ENCODE measurements around the gene NAA80.
"Not testable (repeated sequence)": the region's sequence is repeated elsewhere in the genome, so short reads cannot be mapped to it uniquely, and the experiment has no call there.

Gene NAA80

DNA sequence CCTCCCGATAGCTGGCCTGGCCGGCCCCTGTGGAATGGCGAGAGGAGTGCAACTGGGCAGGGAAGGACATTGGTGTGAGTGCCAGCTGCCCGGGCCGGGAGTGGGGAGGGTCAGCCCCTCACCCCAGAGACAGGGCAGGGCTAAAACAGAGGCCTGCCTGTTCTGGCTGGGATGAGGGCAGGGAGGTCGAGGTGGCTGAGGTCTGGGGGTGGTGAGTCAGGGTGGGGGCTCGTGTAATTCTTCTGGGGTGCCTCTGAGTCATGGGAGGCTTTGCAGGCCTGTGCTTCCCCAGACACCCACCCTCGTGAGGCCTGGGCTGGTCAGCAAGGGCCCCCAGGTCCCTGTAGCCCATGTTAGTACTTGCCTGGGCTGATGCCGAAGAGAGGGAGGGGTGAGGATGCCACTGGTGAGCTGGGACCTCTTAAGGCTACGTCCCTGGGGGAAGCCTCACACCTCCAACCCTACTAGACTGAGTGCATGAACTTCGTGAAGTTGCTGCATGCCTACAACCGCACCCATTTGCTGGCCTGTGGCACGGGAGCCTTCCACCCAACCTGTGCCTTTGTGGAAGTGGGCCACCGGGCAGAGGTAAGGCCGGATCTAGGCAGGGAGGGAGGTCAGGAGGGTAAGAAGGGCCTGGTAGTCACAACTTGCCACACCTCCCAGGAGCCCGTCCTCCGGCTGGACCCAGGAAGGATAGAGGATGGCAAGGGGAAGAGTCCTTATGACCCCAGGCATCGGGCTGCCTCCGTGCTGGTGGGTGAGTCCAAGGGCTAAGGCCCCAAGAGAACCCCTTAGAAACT is 28.6 kb downstream of the NAA80 start:
- DNase-seq (ENCODE audit: low read depth) = no peak

DNA sequence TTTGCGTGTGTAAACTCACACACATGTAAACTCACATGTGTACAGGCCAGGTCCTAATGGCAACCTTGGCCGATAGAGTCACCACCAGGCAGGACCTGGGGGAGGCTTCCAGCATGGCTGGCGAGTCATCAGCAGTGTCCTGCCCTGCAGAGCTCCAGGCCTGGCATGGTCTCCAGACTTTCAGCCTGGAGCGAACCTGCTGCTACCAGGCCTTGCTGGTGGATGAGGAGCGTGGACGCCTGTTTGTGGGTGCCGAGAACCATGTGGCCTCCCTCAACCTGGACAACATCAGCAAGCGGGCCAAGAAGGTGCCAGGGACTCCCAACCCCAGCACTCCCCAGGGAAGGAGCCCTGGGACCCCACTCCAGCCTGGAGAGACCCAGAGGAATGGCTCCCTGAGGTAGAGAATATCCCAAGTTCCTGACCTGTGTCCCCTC is 29.2 kb downstream of the NAA80 start:
- DNase-seq (ENCODE audit: low read depth) = no peak

DNA sequence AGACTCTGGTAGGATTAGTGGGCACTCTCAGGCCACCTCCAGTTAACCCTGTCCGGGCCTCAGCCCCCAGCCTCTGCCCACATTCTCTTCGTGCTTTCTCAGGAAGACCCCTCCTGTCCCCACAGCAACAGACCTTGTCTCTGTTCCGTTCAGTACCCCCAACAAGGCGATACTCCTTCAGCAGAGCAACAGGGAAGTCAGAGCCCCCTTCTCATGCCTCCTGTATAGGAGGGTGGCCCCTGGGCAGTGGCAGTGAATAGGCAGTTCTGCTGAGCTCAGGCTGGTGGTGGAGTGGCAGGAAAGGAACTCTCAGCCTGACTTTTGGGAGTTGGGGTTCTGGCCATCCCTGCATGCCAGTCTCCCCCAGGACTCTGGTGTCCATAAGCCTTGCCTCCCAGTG is 29.7 kb downstream of the NAA80 start:
- no peak for DNase-seq (ENCODE audit: low read depth)

DNA sequence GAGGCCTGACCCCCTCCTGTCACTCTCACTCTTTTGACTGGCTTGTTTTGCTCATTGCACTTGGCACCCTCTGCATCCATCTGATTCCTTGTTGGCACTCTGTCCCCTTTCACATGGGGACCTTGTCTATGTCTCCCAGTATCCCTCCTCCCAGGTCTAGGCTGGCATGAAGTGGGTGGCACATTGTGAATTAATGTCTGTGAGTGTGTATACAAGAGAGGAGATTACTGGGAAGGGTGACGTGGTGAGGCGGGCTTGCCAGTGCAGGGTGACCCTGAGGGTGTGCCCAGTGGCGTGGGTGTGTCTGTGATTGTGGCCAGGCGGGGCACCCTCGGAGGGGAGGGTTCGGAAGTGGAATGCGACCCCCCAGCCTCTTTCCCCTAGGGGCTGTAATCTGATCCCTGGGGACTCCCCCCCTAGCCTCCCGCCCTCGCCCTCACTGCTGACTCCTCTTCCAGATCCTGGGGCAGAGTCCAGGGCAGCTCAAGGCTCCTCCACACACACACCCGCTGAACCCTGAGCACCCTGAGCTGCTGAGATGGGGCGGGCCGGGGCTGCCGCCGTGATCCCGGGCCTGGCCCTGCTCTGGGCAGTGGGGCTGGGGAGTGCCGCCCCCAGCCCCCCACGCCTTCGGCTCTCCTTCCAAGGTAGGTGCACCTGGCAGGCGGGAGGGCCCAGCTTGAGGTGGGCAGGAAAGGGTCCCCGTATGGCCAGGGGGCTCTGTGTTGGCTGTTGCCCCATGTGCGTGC is 30.3 kb downstream of the NAA80 start, which contains the start of gene SEMA3B:
SEMA3B (plus strand) TSS at position 445 of the 749 bp plus-strand sequence; CDS start at position 539, 94 bp downstream.
- no peak for DNase-seq (ENCODE audit: low read depth)

DNA sequence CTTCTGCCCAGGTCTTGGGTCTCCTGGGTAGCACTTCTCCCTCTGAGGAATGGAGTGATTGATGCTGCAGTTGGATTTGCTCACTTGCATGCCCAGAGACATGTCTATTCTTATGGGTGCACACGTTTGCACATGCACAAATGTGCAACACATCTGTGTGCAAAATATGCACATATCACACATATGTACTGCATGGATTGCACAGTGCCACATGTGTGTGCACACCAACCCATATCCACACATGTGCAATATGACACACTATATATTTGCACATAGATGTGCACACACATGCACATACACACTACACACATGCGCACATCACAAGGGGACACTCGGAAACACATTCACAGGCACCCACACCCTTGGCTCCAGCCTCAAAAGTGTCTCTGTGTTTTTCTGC is 30.9 kb downstream of the NAA80 start:
- DNase-seq (ENCODE audit: low read depth) = no peak

DNA sequence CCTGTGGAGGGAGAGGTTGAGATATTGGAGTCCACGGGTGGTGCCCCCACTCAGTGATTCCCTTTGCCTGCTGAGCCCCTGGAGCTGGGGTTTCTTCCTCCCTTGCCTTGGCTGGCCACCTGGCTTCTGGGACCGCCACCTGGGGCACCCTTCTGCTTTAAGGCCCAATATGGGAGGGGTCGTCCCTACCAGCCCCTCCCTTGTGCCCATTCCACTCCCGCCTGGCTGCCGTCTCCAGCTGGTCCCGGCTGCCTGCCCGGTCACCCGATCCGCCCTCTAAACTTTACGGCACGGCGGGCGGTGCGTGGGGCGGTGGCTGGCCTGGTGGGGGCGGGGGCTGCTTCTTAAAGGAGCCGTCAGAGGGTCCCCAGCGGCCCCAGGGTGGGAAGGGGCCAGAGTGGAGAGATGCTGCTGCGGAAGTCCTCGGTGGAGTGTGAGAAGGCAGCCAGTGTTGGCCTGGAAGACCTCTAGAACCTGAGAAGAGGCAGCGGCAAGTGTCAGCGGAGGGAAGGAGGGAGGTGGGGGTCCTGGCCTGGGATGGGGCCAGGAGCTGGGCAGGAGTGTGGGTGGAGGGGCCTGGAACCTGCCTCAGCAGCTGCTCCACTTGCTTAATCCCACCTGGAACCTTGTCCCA is 31.8 kb downstream of the NAA80 start:
- DNase-seq (ENCODE audit: low read depth) = no peak

DNA sequence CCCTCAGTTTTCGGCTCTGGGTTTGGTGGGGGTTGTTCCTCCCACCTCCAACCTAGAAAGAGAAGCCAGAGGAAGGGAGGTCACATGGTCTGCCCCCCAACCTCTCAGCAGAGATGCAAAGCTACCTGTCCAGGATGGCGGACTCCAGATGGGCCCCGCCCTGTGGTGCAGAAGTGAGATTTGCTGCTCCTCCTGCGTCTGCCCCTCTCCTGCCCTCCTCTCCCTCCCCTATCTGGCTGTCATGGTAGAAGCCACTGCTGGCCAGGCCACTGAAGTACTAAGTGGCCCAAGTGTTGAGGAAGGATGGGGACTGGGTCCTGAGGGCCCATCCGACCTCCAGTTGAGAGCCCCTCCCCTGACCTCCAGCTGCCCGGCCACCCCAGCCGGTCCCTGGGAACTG is 32.4 kb downstream of the NAA80 start:
- DNase-seq (ENCODE audit: low read depth) = no peak

DNA sequence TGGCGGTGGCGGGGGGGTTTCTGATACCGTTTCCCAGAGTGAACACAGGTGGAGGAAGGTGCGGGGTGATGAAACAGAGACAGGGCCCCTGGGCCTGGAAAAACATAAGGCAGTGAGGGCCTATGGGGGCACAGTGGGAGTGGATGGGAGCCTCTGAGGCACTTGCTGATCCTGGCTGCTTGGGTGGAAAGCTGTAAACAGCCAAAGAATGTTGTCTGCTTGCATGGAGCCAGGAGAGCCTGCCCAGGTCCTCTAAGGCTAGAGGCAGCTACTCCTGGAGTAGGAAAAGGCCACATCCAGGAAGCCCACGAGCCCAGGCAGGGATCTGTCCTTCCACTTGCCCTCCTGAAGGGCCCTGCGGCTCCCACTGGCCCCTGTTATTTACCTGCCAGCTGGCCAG is 33.2 kb downstream of the NAA80 start:
- DNase-seq (ENCODE audit: low read depth) = no peak

DNA sequence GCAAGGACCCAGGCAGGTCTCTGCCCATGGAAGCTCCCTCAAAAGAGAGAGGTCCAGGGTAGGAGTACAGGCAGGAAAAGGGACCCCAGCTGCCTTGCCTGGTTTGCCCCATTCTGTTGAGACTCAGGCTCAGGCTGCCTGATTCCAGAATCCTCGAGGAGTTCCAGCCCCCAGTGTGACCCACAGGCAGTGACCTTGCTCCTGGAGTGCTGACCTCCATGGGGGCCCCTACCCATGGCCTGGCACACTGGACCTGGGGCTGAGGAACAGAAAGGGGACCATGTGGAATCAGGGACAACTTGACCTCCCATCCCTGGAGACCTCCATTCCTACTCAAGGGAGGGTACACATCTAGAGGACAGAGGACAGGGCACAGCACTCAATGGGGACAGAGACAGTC is 33.6 kb downstream of the NAA80 start:
- DNase-seq (ENCODE audit: low read depth) = no peak

DNA sequence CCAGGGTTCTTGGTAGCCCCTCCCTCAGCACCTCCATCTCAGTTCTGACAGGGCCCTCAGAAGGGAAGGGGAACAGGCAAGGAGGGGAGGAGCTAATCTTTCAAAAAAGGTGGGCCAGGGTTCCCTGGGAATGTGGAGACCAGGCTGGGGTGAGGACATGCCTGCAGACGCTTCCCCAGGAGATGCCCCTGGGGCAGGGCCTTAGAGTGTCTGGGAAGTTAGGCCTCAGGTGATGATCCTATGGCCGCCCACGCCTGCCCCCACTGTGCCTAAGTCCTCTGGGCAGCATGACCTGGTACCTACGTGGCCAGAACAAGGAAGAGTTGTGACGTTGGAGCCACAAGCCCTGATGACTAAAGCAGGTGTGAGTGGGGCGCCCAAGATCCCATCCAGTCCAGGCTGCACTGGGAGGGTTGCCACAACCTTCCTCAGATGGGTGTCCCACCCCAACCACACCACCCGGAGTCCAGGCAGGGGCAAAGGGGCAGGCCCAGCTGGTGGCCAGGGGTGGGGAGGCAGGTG is 34.2 kb downstream of the NAA80 start:
- DNase-seq (ENCODE audit: low read depth) = no peak

DNA sequence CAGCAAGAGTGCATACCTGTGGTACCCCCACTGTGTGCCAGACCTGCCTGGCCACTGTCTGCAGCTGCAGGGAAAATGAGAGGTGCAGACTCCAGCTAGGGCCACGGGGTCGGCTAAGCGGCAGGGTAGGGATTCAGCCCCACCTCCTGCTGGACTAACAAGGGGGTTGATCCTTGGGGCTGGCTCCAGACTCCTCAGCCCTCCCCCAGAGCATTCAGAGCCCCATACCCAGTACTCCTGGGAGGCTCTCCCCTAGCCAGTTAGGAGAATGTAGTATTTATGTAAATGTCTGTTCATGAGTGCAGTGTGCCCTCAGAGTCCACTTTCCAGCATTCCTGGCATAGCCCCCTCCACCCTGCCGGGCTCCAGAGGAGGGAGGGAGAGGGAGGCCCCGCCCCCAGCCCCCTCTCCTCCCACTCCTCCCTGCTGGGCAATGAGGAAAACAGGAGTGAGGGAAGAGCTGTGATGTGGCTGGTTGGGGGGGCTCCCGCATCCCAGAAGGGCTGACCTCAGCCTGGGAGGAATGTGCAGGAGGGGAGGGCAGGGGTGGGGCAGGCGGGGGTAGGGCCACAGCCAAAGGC is 34.7 kb downstream of the NAA80 start:
- no peak for DNase-seq (ENCODE audit: low read depth)

DNA sequence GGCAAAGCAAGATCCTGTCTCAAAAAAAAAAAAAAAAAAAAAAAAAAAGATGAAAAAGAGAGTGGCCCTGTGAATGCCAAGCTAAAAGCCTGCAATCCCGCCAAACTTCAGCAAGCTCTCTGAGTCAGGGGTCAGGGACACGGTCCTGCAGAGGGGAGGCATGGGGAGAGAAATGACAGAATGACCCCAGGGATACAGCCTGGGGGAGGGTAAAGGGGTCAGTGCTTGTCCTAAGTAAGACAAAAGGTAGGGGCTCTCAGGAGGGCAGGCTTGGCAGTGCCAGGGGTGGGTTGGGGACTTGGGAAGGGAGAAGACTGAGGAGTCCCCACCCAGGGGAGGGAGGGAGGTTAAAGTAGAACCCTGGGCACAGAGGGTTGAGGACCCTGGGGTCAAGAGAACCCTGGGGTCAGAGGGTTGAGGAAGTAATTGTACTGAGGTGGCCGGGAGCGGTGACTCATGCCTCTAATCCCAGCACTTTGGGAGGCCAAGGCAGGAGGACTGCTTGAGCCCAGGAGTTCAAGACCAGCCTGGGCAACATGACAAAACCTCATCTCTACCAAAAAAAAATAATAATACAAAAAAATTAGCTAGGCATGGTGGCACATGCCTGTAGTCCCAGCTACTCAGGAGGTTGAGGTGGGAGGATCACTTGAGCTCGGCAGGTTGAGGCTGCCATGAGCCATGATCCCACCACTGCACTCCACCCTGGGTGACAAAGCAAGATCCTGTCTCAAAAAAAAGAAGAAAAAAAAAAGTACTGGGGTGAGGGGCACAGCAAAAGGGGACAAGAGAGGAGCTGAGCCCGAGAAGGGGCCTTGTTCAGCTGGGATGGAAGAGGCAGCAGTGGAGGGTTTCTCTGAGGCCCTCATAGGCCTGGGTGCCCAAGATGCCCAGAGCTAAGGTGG is 35.5 kb downstream of the NAA80 start:
- DNase-seq (ENCODE audit: low read depth) = no peak

DNA sequence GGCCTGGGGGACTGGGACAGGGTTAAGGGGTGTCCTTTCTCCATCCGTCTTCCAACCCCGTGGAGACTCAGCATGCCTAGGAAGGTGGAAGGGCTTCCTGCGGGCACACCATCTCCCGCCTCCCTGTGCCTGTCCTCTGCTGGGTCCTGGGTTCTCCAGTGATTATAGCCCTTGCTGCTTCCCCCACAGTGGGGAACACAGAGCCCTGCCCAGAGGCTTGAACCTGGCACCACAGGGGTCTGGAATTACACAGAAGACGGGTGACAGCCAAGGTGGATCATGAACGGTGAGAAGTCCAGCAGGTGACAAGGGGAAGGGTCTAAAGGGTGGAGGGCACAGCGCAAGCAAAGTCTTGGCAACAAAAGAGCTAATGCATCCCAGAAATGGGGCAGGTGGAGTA is 36.4 kb downstream of the NAA80 start:
- no peak for DNase-seq (ENCODE audit: low read depth)

DNA sequence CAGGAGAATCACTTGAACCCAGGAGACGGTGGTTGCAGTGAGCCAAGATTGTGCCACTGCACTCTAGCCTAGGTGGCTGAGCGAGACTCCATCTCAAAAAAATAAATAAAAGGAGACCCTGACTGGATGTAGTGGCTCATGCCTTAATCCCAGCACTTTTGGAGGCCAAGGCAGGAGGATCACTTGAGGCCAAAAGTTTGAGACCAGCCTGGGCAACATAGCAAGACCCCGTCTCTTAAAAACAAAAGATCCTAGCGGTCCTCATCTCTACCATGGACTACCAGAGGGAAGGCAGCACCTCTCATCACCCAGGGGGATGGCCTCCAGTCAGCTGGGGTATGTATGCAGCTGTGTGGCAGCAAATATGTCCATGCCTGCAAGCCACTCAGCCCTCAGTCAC is 37.0 kb downstream of the NAA80 start:
- not testable (repeated sequence) for DNase-seq (ENCODE audit: low read depth)

DNA sequence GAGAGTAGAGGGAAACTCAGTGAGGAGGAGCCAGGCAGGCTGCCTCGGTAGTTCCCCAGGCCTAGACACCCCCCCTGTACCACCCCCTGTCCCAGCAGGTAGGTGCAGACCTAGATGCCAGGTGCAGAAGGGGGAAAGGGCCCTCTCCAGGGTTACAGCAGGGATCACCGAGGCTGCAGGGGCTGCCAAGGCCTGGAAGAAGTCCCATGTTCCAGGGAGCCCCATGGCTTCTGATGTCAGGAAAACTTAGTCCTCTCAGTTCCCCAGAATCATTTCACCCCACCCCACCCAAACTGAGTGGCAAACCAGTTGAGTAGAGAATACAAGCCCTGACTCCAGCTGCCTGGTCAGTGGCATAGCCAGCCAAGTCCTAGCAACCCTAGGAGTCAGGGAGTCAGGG is 37.7 kb downstream of the NAA80 start:
- no peak for DNase-seq (ENCODE audit: low read depth)

DNA sequence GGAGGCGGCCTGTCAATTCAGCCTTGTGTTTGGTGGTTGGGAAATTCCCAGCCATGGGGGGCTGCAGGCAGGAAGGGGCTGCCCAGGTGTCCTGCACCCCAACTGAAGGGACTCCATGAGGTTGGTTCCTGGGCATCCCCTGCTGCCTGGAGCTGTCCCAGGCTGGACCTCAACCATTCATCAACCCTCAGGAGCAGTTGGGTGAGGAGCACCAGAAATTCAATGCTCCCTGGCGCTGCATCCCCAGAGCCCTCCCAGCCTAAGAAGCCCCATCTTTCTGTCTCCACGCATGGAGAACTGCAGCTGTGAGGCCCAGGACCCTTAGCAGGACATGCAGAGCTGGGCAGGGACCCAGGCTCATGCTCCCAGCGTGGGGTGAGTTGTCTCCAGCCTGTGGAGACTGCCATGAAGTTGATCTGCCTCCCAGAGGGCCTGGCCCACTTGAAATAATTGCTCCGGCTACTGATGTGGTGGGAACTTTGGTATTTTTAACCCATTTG is 38.2 kb downstream of the NAA80 start:
- no peak for DNase-seq (ENCODE audit: low read depth)

DNA sequence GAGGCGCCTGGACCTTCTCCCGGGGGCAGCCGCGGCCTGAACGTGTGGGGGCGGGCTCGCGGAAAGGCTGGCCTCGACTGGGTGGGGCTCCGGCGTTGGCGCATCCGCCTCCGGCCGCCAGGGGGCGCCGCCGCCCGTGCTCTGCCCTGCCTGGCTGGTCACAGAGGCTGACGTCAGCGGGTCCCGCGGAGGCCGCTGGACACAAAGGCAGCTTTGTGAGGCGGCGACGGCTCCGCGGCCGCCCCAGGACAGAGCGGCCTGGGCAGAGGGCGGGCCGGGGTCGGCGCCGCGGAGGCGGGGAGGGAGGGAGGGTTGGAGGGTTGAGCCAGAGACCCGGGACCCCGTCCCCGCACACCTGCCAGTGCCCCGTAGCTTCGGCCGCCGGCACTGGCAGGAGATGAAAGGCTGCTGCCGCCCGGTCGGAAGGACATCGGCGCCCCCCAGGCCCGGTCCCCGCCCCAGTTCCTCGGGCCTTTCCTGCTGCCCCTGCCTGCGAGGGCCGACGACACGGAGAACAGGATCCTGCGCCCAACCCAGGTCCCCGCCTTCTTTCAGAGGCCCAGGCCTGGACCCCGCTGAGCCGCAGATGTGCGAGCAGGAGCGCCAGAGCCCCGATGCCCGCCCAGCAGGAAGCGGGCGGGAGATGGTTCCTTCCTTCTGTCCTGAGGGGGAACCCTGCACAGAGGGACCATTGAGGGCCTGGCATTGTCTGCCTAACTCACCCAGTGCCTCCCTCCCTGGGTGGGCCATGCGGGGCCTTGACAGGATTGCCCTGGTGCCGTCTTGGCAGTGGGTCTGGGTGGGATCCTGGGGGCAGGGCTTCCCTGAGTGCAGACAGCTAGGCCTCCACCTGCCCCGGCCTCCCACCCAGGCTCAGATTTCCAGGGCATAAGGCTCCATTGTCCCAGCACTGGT is 38.9 kb downstream of the NAA80 start:
- DNase-seq (ENCODE audit: low read depth) = peak; percentile 68

DNA sequence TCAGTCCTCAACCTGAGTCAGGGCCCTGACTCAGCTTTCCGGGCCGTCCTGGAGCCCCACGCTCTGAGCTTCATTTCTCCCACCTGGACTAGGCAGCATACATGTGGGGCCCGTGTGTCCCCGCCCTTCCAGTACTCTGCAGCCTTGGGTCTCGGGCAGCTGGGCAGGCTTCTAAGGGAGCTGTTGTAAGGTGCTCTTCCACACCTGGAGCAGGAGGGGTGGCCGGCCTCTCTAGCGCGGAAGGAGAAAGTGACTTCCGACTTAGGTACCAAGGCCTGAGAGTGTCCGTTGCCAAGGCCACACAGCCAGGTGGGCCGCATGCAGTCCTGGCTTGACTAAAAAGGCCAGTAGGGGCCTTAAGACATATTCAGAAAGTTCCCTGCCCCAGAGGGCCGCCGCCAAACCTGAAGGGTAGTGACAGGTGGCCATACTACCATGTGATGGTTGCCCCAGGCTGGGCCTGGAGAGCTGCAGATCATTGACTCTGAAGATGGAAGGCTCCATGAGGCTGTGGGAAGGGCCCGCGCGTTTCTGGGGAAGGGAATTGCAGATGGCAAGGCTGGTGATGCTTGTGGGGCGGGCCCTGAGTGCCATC is 39.7 kb downstream of the NAA80 start:
- no peak for DNase-seq (ENCODE audit: low read depth)

DNA sequence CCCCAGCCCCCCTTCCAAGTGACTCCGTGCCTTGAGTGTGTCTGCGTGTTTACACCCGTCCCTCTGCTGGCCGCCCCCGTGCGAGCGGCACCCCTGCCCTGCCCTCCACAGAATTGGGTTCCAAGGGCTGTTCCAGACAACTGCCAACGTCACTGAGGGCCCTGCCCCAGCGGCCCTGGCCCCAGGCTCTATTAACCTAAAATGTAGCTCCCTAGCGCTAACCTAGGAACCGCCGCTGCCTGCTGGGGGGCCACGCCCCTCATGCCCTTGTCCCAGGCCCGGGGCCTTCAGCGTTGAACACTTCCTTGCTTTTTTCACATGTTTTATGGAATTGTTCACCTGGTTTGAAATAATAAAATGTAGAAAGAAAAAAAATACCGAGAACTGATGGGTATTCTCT is 40.2 kb downstream of the NAA80 start:
- no peak for DNase-seq (ENCODE audit: low read depth)

Data from stimulated activated CD4-positive, alpha-beta T cell treated with anti-CD3 and anti-CD28 coated beads, Interleukin-2, amount 100 ng/mL, for 4 hours (primary cell).